Fibroblast of skin of left biceps (primary cell): Measurements from ENCODE around the gene SNAI3.

Experiments used
- DNase-seq, 2 experiments: peaks; one replicate each; pipeline ENCODE4 v3.0.0-alpha.2; 2013; ENCODE audit warnings: low read depth in 2 of 2

Gene SNAI3

GRCh38 chr16:88686439-88687253 is at the start of gene SNAI3:
Gene SNAI3, minus strand, starts transcription at chr16:88686507. Its CDS starts 101 bp downstream, at chr16:88686406.
- DNase-seq = no peak

GRCh38 chr16:88736088-88736487 is 49.8 kb upstream of the SNAI3 start:
- DNase-seq = no peak

- no peak for DNase-seq
Measured at GRCh38 chr16:88735616-88736015, 49.3 kb upstream of the SNAI3 start.

- DNase-seq = no peak
Measured at GRCh38 chr16:88735121-88735520, 48.8 kb upstream of the SNAI3 start.

- DNase-seq = no peak
Measured at GRCh38 chr16:88734361-88734728, 48.0 kb upstream of the SNAI3 start.

- no peak for DNase-seq
Measured at GRCh38 chr16:88733630-88734360, 47.5 kb upstream of the SNAI3 start.

- no peak for DNase-seq
Measured at GRCh38 chr16:88732961-88733294, 46.6 kb upstream of the SNAI3 start.

- DNase-seq = no peak
Measured at GRCh38 chr16:88732172-88732960, 46.1 kb upstream of the SNAI3 start.

GRCh38 chr16:88731699-88732098 is 45.4 kb upstream of the SNAI3 start:
- no peak for DNase-seq

- no peak for DNase-seq
Measured at GRCh38 chr16:88730632-88731607, 44.6 kb upstream of the SNAI3 start.

- no peak for DNase-seq
Measured at GRCh38 chr16:88727871-88728270, 41.6 kb upstream of the SNAI3 start.

- DNase-seq = no peak
Measured at GRCh38 chr16:88726981-88727380, 40.7 kb upstream of the SNAI3 start.

GRCh38 chr16:88726408-88726749 is 40.1 kb upstream of the SNAI3 start:
- DNase-seq = no peak

- no peak for DNase-seq
Measured at GRCh38 chr16:88725609-88726407, 39.5 kb upstream of the SNAI3 start.

- no peak for DNase-seq
Measured at GRCh38 chr16:88724855-88725555, 38.7 kb upstream of the SNAI3 start.

- no peak for DNase-seq
Measured at GRCh38 chr16:88723911-88724310, 37.6 kb upstream of the SNAI3 start.

- DNase-seq = no peak
Measured at GRCh38 chr16:88723507-88723887, 37.2 kb upstream of the SNAI3 start.

GRCh38 chr16:88722784-88723506 is 36.6 kb upstream of the SNAI3 start:
- no peak for DNase-seq
